Measurements from ENCODE around the gene DCAF5.
A peak's percentile ranks its signal among the peaks of the same experiment; 100 is the strongest.
"Not testable (repeated sequence)": the region's sequence is repeated elsewhere in the genome, so short reads cannot be mapped to it uniquely, and the experiment has no call there.

DCAF5 gene

DNA sequence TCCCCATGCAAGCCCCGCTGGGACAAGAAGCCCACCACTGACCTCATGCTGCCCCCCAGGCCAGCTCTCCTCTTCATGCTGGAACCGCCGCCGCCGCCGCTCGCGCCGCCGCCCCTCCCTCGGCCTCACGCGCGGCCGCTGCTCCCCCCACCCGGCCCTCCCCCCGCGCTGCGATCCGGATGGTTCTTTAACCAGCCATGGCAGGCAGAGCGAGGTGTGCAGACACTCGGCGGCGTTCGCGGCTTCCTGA, at the start of gene DCAF5:
TSS of gene DCAF5 (minus strand) at position 218 of the 250 bp plus-strand sequence. CDS start at position 77, 141 bp downstream.
- peak within 1 kb of the TSS; percentile 93 for H3K27ac ChIP-seq
- TF ChIP-seq Cebpa-rat (IDR thresholded peaks at IDR 0.05): no peak

GRCh38 chr14:69199786-69200185, 46.9 kb upstream of the DCAF5 start:
- H3K4me1 ChIP-seq: no peaks in the 10 kb centered on the region
- no peak overlapping the region for H3K27ac ChIP-seq
- H3K9me3 ChIP-seq: no peaks in the 10 kb centered on the region
- no peak overlapping the region for H3K4me2 ChIP-seq
- H3K36me3 ChIP-seq: no peaks in the 10 kb centered on the region
- no peak for TF ChIP-seq Cebpa-rat (IDR thresholded peaks at IDR 0.05)
- no peaks in the 10 kb centered on the region for H4K20me1 ChIP-seq
- H3K9ac ChIP-seq: no peak overlapping the region
- no peaks in the 10 kb centered on the region for H3K27me3 ChIP-seq
- no peak overlapping the region for H3K4me3 ChIP-seq

More for the DNA sequence above, at the start of gene DCAF5:
- peak within 1 kb of the TSS; percentile 94 for H3K9ac ChIP-seq
- peaks cover 21% of the 10 kb centered on the region for H3K36me3 ChIP-seq
- peak within 1 kb of the TSS; percentile 90 for H3K4me3 ChIP-seq
- no peaks in the 10 kb centered on the region for H3K9me3 ChIP-seq
- peaks cover 15% of the 10 kb centered on the region; the same call in 1 of the 2 replicates for H3K27me3 ChIP-seq
- H3K4me1 ChIP-seq: peaks cover 28% of the 10 kb centered on the region
- peak within 1 kb of the TSS; percentile 82 for H3K4me2 ChIP-seq
- H4K20me1 ChIP-seq: peaks cover 35% of the 10 kb centered on the region

- Histone ChIP-seq H3K27ac (no peak overlapping the region), H3K9me3 (peaks cover 7% of the 10 kb centered on the region; the same call in 1 of the 2 replicates), H4K20me1 (no peaks in the 10 kb centered on the region), H3K36me3 (no peaks in the 10 kb centered on the region), H3K4me2 (no peak overlapping the region), H3K9ac (no peak overlapping the region), H3K4me1 (no peaks in the 10 kb centered on the region), H3K27me3 (peaks cover 36% of the 10 kb centered on the region), H3K4me3 (no peak overlapping the region)
- no peak for TF ChIP-seq Cebpa-rat (IDR thresholded peaks at IDR 0.05)
Measured at GRCh38 chr14:69193721-69194120, 40.8 kb upstream of the DCAF5 start.

GRCh38 chr14:69191340-69192111, 38.6 kb upstream of the DCAF5 start, which contains the start of gene EXD2:
TSS of gene EXD2 (plus strand) at chr14:69191498. CDS start at chr14:69209471, 17,973 bp downstream.
- no peaks in the 10 kb centered on the region for H3K36me3 ChIP-seq
- H3K27me3 ChIP-seq: peaks cover 36% of the 10 kb centered on the region
- no peak for TF ChIP-seq Cebpa-rat (IDR thresholded peaks at IDR 0.05)
- H3K4me3 ChIP-seq: peak within 1 kb of the TSS; percentile 66
- peaks cover 7% of the 10 kb centered on the region; the same call in 1 of the 2 replicates for H3K9me3 ChIP-seq
- H3K9ac ChIP-seq: no peak within 1 kb of the TSS
- H3K4me2 ChIP-seq: peak within 1 kb of the TSS; percentile 70
- H4K20me1 ChIP-seq: no peaks in the 10 kb centered on the region
- no peaks in the 10 kb centered on the region for H3K4me1 ChIP-seq
- no peak within 1 kb of the TSS for H3K27ac ChIP-seq

DNA sequence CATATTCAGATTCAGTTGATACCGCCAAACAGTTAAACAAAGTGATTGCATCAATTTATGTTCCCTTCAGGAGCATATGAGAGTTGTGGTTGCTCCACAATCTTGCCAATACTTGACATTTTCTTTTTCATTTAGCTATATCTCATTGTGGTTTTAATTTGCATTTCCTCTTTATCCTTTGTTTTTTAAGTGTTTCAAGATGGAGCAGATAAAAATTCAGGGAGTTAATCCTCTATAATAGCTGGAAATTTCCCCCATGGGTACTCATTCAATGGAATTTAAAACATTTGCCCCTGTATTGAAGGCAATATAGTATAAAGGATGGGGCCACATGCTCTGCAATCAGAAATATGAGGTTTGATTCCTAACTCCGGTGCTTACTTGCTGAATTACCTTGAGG, 37.3 kb upstream of the DCAF5 start:
- no peaks in the 10 kb centered on the region for H4K20me1 ChIP-seq
- H3K9me3 ChIP-seq: peaks cover 7% of the 10 kb centered on the region; the same call in 1 of the 2 replicates
- no peaks in the 10 kb centered on the region for H3K36me3 ChIP-seq
- no peak overlapping the region for H3K4me2 ChIP-seq
- no peak overlapping the region for H3K27ac ChIP-seq
- no peaks in the 10 kb centered on the region for H3K4me1 ChIP-seq
- H3K9ac ChIP-seq: no peak overlapping the region
- H3K4me3 ChIP-seq: no peak overlapping the region
- no peak for TF ChIP-seq Cebpa-rat (IDR thresholded peaks at IDR 0.05)
- peaks cover 36% of the 10 kb centered on the region for H3K27me3 ChIP-seq

DNA sequence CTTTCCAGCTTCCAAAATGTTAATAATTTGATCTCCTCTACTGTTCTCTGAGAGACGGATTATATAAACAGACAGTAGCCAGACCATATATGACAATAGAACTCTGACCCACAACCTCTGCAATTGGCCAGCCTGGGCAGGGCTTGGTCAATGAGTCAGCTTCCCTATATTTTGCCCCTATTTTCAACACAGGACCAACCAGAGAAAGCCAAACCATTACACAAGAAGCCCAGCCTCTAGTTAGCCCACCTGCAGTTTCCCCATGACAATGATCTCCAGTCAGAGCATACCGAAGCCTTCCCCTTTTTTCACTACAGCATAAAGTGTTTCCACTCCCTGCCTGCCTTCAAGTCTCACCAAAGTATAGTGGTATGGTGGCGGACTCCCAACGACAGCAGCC, 30.8 kb upstream of the DCAF5 start:
- no peaks in the 10 kb centered on the region for H3K36me3 ChIP-seq
- H3K27ac ChIP-seq: no peak overlapping the region
- H3K9me3 ChIP-seq: no peaks in the 10 kb centered on the region
- H3K4me2 ChIP-seq: no peak overlapping the region
- H4K20me1 ChIP-seq: no peaks in the 10 kb centered on the region
- H3K4me3 ChIP-seq: no peak overlapping the region
- no peaks in the 10 kb centered on the region for H3K4me1 ChIP-seq
- H3K27me3 ChIP-seq: no peaks in the 10 kb centered on the region
- no peak for TF ChIP-seq Cebpa-rat (IDR thresholded peaks at IDR 0.05)
- no peak overlapping the region for H3K9ac ChIP-seq

DNA sequence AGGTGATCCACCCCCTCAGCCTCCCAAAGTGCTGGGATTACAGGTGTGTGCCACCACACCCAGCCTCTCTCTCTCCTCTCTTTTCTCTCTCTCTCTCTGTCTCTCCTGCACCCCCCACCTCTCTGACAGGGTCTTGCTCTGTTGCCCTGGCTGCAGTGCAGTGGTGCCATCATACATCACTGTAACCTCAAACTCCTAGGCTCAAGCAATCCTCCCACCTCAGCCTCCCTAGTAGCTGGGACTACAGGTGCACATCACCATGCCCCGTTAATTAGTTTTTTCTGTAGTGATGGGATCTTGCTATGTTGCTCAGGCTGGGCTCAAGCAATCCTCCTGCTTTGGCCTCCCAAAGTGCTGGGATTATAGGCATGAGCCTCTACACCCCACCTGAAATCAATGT, 29.7 kb upstream of the DCAF5 start:
- not testable (repeated sequence) for H3K4me3 ChIP-seq, H4K20me1 ChIP-seq, H3K4me2 ChIP-seq, H3K27me3 ChIP-seq, H3K36me3 ChIP-seq, H3K4me1 ChIP-seq, H3K9me3 ChIP-seq, H3K9ac ChIP-seq, H3K27ac ChIP-seq

DNA sequence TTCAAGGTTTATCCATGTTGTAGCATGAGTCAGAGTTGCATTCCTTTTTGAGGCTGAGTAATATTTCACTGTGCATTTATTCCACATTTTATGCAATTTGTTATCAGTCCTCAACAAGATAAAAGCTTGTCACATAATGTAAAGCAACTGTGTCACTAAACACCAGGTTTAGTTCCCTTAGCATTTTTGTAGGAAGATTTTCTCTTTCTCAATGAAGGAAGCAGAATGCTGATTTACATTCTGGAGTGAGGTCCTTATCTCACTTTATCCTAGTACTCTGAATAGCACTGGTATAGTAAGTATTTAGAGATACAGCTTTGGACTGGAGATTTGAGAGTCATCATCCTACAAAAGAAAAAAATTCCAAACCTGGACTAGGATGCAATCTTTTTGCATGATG, 28.6 kb upstream of the DCAF5 start:
- no peak overlapping the region for H3K9ac ChIP-seq
- no peak overlapping the region for H3K4me3 ChIP-seq
- no peak overlapping the region for H3K27ac ChIP-seq
- no peaks in the 10 kb centered on the region for H3K4me1 ChIP-seq
- H3K9me3 ChIP-seq: no peaks in the 10 kb centered on the region
- no peaks in the 10 kb centered on the region for H4K20me1 ChIP-seq
- no peaks in the 10 kb centered on the region for H3K27me3 ChIP-seq
- no peak overlapping the region for H3K4me2 ChIP-seq
- no peak for TF ChIP-seq Cebpa-rat (IDR thresholded peaks at IDR 0.05)
- H3K36me3 ChIP-seq: no peaks in the 10 kb centered on the region

DNA sequence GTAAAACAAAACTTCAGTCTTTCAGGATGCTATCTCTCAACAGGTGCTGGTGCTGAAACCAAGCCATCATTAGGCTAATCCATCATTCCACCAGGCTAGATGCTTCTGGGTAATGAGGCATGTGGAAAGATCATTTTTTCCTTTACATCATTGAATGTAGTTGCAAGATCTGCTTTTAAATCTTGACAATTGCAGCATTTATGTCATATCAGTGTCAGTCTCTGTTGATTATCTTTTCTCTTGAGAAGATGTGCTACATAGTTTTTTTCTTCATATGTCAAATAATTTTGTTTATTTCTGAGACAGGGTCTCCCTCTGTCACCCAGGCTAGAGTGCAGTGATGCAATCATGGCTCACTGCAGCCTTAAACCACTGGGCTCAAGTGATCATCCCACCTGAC, 22.2 kb upstream of the DCAF5 start:
- Histone ChIP-seq H3K4me2 (no peak overlapping the region), H3K9ac (no peak overlapping the region), H3K4me3 (no peak overlapping the region), H3K9me3 (no peaks in the 10 kb centered on the region), H3K27ac (no peak overlapping the region), H3K4me1 (no peaks in the 10 kb centered on the region), H4K20me1 (no peaks in the 10 kb centered on the region), H3K27me3 (no peaks in the 10 kb centered on the region), H3K36me3 (no peaks in the 10 kb centered on the region)
- no peak for TF ChIP-seq Cebpa-rat (IDR thresholded peaks at IDR 0.05)

- H3K27ac ChIP-seq: no peak overlapping the region
- no peak overlapping the region for H3K4me2 ChIP-seq
- H3K9ac ChIP-seq: no peak overlapping the region
- no peaks in the 10 kb centered on the region for H3K4me1 ChIP-seq
- H3K9me3 ChIP-seq: no peaks in the 10 kb centered on the region
- no peaks in the 10 kb centered on the region for H3K36me3 ChIP-seq
- no peaks in the 10 kb centered on the region for H3K27me3 ChIP-seq
- no peak for TF ChIP-seq Cebpa-rat (IDR thresholded peaks at IDR 0.05)
- no peaks in the 10 kb centered on the region for H4K20me1 ChIP-seq
- H3K4me3 ChIP-seq: no peak overlapping the region
Measured at GRCh38 chr14:69171569-69171968, 18.6 kb upstream of the DCAF5 start.

DNA sequence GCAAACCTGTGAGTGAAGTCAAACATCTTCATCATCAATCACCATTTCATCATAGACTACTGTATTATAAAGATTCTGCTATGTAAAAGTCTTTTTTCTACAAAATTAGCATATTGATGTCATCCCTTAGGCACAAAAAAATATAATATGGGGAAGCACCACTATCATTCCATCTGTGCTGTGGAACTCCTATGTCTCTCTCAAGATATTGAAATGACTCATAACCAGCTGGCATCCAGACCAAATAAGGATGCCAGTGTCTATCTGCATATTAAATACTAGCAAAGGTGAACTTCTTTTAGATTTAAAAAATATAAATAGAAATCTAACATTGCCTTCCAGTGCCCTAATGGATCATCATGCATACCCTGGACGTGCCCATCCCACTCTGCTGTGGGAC, 17.9 kb upstream of the DCAF5 start:
- H3K4me2 ChIP-seq: no peak overlapping the region
- no peak overlapping the region for H3K9ac ChIP-seq
- no peaks in the 10 kb centered on the region for H3K27me3 ChIP-seq
- no peaks in the 10 kb centered on the region for H3K4me1 ChIP-seq
- H4K20me1 ChIP-seq: no peaks in the 10 kb centered on the region
- no peaks in the 10 kb centered on the region for H3K36me3 ChIP-seq
- no peak overlapping the region for H3K27ac ChIP-seq
- H3K4me3 ChIP-seq: no peak overlapping the region
- no peak for TF ChIP-seq Cebpa-rat (IDR thresholded peaks at IDR 0.05)
- H3K9me3 ChIP-seq: no peaks in the 10 kb centered on the region

DNA sequence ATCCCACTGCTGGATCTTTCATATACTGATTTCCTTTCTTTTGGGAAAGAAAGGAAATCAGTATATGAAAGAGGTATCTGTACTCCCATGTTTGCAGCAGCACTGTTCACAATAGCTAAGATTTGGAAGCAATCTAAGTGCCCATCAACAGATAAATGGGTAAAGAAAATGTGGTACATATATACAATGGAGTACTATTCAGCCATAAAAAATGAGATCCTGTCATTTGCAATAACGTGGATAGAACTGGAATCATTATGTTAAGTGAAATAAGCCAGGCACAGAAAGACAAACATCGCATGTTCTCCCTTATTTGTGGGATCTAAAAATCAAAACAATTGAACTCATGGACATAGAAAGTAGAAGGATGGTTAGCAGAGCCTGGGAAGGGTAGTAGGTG, 12.9 kb upstream of the DCAF5 start:
- H3K9me3 ChIP-seq, H3K27ac ChIP-seq, H3K4me3 ChIP-seq, H3K9ac ChIP-seq, H4K20me1 ChIP-seq, H3K4me1 ChIP-seq, H3K4me2 ChIP-seq, H3K36me3 ChIP-seq, H3K27me3 ChIP-seq: not testable (repeated sequence)

Measured in BLaER1 (cell line).